ENCODE data around the gene IGHMBP2. TPM values are rescaled to one million over a fixed set of nuclear protein-coding genes. Genes with fewer than 3 reads are reported as not detected.

Gene IGHMBP2
- total and polyA plus RNA-seq, 2 experiments from 2014 or later = 14.3 to 27.7 TPM

DNA sequence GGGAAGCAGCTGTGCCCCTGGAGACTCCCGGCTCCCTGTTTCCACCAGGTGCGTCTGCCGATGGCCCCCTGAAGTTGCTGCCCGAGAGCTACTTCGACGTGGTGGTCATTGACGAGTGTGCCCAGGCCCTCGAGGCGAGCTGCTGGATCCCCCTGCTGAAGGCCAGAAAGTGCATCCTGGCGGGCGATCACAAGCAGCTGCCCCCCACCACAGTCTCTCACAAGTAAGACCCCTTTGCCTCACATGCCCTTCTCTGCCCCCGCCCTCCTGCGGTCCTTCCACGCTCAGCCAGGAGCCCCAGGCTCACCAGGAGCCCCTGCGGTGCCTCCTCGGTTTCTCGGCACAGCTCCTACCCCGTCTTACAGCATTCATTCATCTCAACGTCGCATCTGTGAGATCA lies 25.4 kb downstream of the IGHMBP2 start:
- Mint-ChIP-seq H3K36me3 (ENCODE audit: low read depth) (peaks cover 62% of the 10 kb centered on the region), H3K4me3 (no peak overlapping the region), H3K4me1 (no peaks in the 10 kb centered on the region), H3K9me3 (peaks cover 20% of the 10 kb centered on the region), H3K27me3 (ENCODE audit: insufficient read depth, low read depth, poor library complexity) (peaks cover 5% of the 10 kb centered on the region), H3K27ac (no peak overlapping the region)
- DNase-seq (ENCODE audit: low spot score) (no peak), ATAC-seq (no peak)
- no peak overlapping the region for H3K4me2 ChIP-seq
- H3K4me1 ChIP-seq (ENCODE audit: insufficient read depth) = no peaks in the 10 kb centered on the region
- no peaks in the 10 kb centered on the region for H3F3A ChIP-seq (replicated peaks; ENCODE audit: low read depth)
- H3K4me3 ChIP-seq = no peak overlapping the region
- H3K9me2 ChIP-seq (ENCODE audit: insufficient read depth) = no peaks in the 10 kb centered on the region
- no peaks in the 10 kb centered on the region for H3K79me2 ChIP-seq (replicated peaks; ENCODE audit: insufficient read depth)
- H2AFZ ChIP-seq = no peak overlapping the region
- no peak overlapping the region for H3K27ac ChIP-seq (ENCODE audit: low read depth)
- no peaks in the 10 kb centered on the region for H3K27me3 ChIP-seq (ENCODE audit: insufficient read depth)
- TF ChIP-seq ZNF331 (CRISPR knock-in tag; IDR thresholded peaks at IDR 0.05; ENCODE audit: low read depth) = no peak
- TF ChIP-seq POLR2AphosphoS5 (IDR thresholded peaks at IDR 0.05; ENCODE audit: low read depth) = no peak
- TF ChIP-seq STAT1 (IDR thresholded peaks at IDR 0.05; ENCODE audit: unreplicated experiment) = no peak
- peaks cover 29% of the 10 kb centered on the region for H3K36me3 ChIP-seq (ENCODE audit: insufficient read depth)
- H4K20me1 ChIP-seq (replicated peaks; ENCODE audit: insufficient read depth) = peaks cover 3% of the 10 kb centered on the region; the same call in 1 of the 2 replicates

- peaks cover 14% of the 10 kb centered on the region for H3K9me3 Mint-ChIP-seq
- H2AFZ ChIP-seq = no peak overlapping the region
- peaks cover 24% of the 10 kb centered on the region for H3K36me3 ChIP-seq (ENCODE audit: insufficient read depth)
- no peak for ATAC-seq
- H3K4me2 ChIP-seq = no peak overlapping the region
- no peaks in the 10 kb centered on the region for H3F3A ChIP-seq (replicated peaks; ENCODE audit: low read depth)
- H3K79me2 ChIP-seq (replicated peaks; ENCODE audit: insufficient read depth) = no peaks in the 10 kb centered on the region
- peaks cover 54% of the 10 kb centered on the region for H3K36me3 Mint-ChIP-seq (ENCODE audit: low read depth)
- H3K9me2 ChIP-seq (ENCODE audit: insufficient read depth) = no peaks in the 10 kb centered on the region
- DNase-seq (ENCODE audit: low spot score) = no peak
- no peak overlapping the region for H3K27ac Mint-ChIP-seq
- no peak overlapping the region for H3K4me3 Mint-ChIP-seq
- peaks cover 5% of the 10 kb centered on the region for H3K27me3 Mint-ChIP-seq (ENCODE audit: insufficient read depth, low read depth, poor library complexity)
- no peak overlapping the region for H3K27ac ChIP-seq (ENCODE audit: low read depth)
- no peak overlapping the region for H3K4me3 ChIP-seq
- H4K20me1 ChIP-seq (replicated peaks; ENCODE audit: insufficient read depth) = peaks cover 3% of the 10 kb centered on the region; the same call in 1 of the 2 replicates
- H3K27me3 ChIP-seq (ENCODE audit: insufficient read depth) = no peaks in the 10 kb centered on the region
- H3K4me1 Mint-ChIP-seq = no peaks in the 10 kb centered on the region
- no peaks in the 10 kb centered on the region for H3K4me1 ChIP-seq (ENCODE audit: insufficient read depth)
- TF ChIP-seq EZH2 (IDR thresholded peaks at IDR 0.05; ENCODE audit: low read depth, unreplicated experiment) (no peak), EZH2phosphoT487 (IDR thresholded peaks at IDR 0.05; ENCODE audit: unreplicated experiment) (no peak), ZNF114 (CRISPR knock-in tag; IDR thresholded peaks at IDR 0.05) (no peak), ZNF462 (CRISPR knock-in tag; IDR thresholded peaks at IDR 0.05) (no peak), CREB1 (CRISPR knock-in tag; IDR thresholded peaks at IDR 0.05; ENCODE audit: low read depth) (no peak), STAT1 (IDR thresholded peaks at IDR 0.05; ENCODE audit: unreplicated experiment) (no peak), NANOG (IDR thresholded peaks at IDR 0.05; ENCODE audit: borderline replicate concordance) (no peak), ZNF331 (CRISPR knock-in tag; IDR thresholded peaks at IDR 0.05; ENCODE audit: low read depth) (no peak), JUNB (IDR thresholded peaks at IDR 0.05; ENCODE audit: unreplicated experiment) (no peak)
- TF ChIP-seq, protein P1, sequence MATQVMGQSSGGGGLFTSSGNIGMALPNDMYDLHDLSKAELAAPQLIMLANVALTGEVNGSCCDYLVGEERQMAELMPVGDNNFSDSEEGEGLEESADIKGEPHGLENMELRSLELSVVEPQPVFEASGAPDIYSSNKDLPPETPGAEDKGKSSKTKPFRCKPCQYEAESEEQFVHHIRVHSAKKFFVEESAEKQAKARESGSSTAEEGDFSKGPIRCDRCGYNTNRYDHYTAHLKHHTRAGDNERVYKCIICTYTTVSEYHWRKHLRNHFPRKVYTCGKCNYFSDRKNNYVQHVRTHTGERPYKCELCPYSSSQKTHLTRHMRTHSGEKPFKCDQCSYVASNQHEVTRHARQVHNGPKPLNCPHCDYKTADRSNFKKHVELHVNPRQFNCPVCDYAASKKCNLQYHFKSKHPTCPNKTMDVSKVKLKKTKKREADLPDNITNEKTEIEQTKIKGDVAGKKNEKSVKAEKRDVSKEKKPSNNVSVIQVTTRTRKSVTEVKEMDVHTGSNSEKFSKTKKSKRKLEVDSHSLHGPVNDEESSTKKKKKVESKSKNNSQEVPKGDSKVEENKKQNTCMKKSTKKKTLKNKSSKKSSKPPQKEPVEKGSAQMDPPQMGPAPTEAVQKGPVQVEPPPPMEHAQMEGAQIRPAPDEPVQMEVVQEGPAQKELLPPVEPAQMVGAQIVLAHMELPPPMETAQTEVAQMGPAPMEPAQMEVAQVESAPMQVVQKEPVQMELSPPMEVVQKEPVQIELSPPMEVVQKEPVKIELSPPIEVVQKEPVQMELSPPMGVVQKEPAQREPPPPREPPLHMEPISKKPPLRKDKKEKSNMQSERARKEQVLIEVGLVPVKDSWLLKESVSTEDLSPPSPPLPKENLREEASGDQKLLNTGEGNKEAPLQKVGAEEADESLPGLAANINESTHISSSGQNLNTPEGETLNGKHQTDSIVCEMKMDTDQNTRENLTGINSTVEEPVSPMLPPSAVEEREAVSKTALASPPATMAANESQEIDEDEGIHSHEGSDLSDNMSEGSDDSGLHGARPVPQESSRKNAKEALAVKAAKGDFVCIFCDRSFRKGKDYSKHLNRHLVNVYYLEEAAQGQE (IDR thresholded peaks at IDR 0.05; ENCODE audit: unreplicated experiment) = no peak
Measured at GRCh38 chr11:68929706-68930570, 26.2 kb downstream of the IGHMBP2 start.
